Measurements from ENCODE around the gene LGALS7.

LGALS7 gene

DNA sequence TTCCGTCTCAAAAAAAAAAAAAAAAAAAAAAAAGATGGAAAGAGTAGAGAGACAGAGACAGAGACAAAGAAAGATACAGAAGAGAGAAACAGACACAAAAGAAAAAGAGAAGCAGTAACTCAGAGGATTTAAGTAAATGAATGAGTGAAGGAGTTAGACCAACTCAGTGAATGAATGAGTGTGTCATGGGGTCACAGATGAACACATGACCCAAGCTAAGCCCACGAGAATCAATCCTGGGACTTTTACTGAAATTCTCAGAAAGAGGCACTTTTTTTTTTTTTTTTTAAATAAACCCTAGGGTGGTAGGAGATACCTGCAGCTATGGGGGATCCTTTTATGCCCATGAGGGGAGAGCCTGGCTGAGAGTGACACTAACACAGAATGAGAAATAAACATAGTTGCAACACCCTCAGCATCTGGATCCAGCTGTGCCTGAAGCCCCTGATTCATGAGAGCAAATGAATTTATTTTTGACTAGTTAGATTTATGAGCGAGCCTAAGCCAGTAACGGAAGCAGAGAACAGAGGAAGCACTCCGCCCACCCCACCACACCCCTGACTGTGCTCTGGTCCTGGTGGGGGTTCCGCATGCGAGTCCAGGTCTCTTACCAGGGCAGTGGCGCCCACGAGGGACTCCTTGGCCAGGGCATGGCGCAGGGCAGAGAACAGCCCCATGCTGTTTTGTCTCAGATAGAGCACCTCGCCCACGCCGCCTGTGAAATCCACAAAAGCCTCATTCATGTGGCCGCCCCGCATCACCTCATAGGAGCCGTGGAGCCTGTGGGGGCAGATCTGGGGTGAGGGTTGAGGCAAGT lies 33.7 kb downstream of the LGALS7 start:
- no peak for DNase-seq (ENCODE audit: low read depth)

DNA sequence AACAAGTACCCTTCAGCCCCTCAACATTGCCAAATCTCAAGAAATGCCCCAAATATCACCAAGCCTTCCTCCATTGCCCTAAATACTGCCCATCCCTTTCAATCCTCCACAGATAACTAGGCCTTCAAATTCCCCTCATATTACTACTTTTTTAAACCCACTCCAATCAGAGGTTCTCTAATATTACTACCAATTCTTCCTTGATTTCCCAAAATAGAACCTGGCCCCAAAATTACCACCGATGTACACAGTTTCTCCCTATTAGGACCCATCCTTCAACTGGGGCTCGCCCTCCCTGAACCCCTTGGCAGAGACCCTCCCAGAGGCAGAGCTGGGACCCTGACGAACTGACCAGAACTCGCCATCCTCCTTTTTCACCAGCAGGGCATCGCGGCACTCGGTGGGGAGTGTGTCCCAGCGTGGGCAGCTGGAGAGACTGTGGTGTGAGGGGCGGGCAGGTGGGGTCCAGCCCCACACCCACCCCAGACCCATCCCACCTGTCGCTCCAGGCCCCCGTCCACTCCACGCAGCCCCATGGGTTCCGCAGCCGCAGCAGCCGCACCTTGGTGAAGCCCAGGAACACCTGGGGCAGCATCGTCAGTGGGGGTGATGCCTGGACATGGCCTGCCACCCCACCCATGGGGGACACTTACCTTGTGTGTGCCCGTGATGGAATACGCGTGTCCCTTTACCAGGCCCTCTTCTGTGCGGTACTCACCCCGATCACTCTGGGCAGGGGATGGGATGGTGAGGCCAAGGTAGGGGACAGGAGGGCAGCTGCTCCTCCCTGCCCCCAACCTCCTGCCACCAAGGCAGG lies 35.2 kb downstream of the LGALS7 start:
- no peak for DNase-seq (ENCODE audit: low read depth)

DNA sequence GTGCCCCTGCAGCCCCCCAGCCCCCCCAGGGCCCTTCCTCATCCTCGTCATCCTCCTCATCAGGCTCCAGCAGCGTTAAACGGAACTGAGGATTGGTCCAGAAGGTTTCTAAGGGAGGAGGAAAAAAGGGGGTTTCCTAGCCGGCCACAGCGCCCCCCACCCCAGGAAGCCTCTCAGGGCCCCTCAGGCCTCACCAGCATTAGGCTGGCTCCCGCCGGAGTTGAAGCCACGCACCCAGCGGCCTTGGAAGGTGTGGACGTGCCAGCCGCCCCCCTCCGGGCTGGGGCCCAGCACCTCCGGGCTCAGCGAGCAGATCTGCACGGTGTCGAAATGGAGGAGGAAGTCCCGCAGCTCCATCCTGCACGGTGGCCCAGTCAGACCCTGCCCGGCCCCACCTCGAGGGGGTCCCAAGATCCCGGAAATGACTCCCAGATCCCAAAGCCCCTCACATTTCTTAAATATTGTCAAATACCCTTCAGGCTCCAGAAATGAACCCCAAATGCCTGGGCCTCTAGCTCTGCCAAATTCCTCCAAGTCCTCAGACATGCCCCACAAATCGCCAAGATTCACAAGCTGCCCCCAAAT lies 35.9 kb downstream of the LGALS7 start:
- no peak for DNase-seq (ENCODE audit: low read depth)

DNA sequence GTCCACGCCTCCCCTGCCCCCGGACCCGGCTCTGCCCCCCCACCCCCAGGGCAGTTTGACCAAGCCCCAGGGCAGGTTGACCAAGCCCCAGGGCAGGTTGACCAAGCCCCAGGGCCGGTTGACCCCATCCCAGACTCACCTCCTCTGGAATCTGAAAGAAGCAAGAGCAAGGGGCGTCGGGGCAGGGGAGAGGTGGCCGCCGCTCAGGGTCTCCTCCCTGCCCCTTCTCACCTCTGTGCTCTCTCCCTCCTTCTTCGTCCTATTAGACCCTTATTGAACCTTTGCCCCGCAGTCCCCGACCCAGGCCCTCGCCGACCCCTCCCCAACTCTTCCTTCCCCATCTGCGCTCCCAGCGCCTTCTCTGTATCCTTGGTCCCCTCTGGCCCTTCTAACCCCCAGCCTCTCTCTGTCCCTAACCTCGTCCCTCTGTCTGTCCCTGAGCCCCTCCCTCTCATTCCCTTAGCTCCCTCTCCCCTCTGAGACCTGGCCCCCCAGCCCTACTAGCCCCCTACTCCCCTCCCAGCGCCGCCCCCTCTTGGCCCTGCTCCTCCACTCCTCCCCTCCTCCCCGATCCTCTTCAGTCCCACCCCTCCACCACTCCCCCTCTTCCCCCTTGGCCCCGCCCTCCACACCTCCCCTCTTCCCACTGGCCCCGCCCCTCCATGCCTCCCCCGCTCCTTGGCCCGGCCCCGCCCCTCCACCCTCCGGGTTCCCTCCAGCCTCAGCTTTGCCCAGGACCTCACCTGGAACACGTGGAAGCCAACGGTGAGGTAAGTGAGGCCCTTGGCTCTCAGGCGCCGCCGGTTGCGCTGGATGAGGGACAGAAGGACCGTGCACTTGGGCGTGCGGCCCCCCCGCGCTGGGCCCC lies 36.7 kb downstream of the LGALS7 start:
- no peak for DNase-seq (ENCODE audit: low read depth)

DNA sequence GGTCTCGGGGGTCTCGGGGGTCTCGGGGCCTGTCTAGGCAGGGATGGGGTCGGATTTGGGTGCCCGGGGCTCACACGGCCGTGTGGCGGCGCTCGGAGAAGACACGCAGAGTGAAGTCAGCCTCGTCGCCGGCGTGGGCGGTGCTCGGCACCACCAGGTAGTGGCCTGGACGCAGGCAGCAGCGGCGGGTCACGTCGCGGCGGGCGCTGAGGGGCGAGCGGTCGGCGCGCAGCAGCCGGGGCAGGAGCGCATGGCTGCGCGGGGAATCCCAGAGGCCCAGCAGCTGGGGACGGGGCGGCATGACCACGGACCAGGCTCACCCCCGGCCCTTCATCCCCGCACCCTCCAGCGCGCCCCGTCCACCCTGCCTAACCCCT lies 37.3 kb downstream of the LGALS7 start:
- no peak for DNase-seq (ENCODE audit: low read depth)

DNA sequence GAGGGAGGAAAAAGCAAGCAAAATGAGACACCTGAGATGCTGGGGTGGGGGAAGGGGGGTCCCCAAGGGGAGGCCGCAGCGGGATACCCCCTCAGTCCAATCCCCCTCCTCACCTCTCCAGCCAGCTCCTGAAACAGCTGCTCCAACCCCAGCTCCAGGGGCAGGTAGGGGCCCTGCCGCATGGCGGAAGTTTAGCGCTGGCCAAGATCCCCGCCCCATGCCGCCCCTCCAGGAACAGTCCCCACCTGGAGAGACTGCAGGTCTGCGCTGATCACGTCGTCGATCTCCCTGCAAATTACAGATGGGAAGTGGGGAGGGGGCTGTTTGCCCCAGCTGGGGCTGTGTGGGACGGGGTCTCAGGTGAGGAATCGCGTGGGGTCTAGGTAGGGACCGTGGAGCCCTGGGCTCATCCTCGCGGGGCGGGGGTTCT lies 38.0 kb downstream of the LGALS7 start:
- no peak for DNase-seq (ENCODE audit: low read depth)

DNA sequence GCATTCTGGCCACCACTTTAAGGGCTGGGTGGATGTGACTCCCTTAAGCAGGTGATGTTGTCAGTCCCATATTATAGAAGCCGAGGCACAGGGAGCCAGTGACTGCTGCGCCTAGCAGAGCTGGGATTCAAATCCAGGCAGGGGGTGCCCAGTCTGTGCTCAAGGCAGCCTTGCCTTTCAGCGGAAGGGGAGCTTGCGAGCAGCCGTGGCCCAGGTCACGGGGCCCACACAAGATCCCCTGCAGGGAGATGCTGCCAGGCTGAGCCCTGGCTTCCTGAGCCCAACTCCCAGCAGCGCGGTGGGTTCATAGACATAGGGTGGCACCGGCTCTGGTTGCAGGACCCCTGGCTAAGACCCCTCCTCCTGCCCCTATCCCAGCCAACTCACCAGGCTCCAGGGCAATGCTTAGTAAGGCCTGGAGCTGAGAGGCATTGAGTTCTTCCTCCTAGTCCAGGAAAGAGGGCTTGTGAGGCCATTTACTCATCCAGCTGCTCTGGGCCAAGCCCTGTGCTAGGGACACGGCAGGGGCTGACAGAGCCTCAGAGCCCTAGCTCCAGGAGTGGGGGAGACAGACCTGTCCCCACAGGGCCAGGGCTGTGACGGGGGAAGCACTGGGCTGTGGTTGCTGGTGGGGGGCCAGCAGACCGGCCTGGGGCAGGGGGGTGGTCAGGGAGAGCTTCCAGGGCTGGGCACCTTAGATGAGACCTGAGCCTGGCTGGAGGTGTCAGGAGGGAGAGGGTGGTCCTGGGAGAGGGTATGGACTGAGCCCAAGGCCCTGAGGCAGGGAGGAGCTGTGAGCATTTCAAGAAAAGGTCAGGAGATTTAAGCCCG lies 38.7 kb downstream of the LGALS7 start:
- DNase-seq (ENCODE audit: low read depth): no peak

DNA sequence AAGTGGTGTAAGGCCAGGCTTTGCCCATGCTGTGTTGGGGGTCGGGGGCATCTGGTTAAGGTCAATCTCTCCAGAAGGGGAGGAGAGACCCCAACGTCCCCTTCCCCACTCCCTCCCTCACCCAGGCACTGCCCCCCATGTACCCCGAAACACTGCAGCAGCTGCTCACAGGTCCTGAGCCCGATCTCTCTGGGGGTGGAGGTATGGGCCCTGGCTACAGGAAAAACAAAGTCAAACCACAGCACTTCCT lies 39.2 kb downstream of the LGALS7 start:
- DNase-seq (ENCODE audit: low read depth): no peak

DNA sequence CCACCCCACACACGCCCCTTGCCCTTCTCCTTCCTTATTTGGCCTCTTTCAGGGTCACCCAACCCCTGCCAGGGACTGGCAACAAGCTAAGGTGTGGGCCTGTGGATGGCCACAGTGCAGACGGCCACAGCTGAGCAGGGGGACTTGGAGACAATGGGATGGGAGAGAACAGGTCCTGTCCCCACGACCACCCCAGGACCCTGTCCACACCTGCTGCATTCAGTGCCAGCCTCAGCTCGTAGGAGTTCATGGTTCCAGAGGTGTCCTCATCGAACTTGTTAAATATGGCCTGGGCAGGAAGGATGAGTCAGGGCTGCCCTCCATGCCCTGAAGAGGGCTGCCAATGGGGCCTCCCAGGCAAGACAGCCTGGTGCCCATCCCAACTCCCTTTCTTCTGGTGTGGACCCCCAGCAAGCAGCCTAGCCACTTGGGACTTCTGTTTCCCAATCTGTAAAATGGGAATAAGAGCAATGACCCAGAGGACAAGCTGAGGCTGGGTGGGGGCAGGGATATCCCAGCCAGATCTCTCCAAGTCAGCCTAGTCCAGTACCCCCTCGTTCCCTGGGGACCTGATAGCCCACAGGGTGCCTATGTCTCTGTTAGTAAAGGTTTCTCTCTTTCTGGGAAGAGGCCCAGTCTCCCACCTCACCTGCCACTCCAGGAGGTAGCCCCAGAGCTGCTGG lies 39.7 kb downstream of the LGALS7 start:
- no peak for DNase-seq (ENCODE audit: low read depth)

DNA sequence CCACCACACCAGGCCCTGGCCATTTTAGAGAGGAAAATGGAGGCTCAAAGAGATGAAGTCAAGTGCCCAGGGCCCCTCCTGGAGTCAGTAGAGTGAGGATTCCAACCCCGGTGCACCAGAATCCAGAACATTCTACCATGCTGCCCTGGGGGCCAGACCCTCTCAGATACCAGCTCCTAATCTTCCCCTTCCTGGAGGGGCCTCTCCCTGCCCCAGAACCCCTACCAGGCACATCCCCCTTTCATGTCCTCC lies 40.1 kb downstream of the LGALS7 start:
- no peak for DNase-seq (ENCODE audit: low read depth)

DNA sequence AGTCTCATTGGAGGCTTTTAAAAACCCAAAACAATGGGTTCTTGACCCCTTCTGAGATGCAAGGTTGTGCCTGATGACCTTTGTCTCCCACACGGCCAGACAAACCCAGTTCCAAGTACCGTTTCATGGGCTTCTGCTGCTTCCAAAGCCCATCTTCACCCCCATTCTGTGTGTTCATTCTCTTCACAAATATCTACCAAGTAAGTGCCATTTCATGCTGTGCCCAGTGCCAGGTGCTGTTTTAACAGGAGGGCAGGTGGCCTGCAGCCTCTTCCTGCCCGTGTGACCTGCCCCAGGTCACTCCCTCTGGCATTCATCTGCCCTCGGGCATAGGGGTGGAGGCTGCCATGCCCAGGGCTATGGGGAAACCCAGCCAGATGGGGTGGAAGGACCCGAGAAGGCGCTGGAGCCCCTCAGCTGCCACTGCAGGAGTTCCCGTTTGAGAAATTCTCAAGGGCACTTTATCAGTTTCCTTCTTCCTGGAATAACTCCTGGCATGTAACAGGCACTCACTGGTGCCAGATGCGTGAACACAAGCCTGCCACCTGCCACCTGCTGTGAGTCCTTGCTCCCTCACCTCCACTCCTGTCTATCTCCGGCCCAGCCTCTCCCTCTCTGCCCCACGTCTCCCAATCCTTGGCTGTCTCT lies 41.5 kb downstream of the LGALS7 start:
- no peak for DNase-seq (ENCODE audit: low read depth)

DNA sequence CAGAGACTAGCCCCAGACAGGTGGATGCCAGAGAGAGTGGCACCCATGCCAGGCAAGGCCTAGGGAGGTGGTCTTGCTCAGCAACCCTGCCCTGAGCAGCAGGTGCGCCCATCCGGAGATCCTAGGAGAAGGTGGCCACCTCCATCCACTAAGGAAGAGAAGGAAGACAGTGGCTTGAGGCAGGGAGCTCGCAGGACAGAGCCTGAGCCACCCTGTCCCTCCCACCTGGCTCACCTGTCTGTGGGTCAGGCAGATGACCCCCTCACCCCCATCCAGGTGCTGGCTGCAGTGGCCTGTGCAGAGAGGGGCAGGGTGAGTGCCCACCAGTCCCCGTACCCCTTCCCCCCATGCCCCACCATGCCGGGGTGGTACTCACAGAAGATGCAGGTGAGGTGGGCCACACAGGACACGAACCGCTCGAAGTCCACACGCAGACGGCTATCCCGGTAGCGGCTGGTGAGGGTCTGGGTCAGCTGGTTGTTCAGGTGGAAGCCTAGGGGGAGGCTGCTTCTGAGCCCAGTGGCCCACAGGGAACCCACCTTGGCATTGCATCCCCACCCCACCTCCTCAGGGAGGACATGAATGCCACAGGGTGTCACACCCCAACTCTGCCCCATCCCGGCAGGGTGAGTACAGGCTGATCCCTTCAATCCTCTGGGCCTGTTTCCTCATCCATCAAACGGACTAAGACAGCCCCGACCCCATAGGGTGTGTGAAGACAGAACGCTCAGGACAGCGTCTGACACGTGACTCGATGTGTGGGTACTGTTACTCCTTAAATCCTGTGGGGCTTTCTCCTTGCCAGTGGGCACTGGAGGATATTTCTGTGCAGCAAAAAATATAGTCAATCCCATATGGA lies 42.4 kb downstream of the LGALS7 start:
- DNase-seq (ENCODE audit: low read depth): no peak

DNA sequence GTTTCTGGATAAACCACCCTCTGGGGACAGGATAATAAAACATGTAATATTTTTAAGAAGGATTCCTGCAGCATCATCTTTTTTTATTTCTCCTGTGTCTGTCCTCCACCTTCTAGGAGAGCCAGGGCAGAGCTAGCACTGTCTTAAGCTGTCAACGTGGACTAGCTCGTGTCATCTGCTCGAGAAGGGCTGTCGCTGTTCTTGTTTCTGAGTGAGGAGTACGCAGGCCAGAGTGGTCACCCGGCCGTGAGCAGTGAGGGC lies 42.9 kb downstream of the LGALS7 start:
- no peak for DNase-seq (ENCODE audit: low read depth)

DNA sequence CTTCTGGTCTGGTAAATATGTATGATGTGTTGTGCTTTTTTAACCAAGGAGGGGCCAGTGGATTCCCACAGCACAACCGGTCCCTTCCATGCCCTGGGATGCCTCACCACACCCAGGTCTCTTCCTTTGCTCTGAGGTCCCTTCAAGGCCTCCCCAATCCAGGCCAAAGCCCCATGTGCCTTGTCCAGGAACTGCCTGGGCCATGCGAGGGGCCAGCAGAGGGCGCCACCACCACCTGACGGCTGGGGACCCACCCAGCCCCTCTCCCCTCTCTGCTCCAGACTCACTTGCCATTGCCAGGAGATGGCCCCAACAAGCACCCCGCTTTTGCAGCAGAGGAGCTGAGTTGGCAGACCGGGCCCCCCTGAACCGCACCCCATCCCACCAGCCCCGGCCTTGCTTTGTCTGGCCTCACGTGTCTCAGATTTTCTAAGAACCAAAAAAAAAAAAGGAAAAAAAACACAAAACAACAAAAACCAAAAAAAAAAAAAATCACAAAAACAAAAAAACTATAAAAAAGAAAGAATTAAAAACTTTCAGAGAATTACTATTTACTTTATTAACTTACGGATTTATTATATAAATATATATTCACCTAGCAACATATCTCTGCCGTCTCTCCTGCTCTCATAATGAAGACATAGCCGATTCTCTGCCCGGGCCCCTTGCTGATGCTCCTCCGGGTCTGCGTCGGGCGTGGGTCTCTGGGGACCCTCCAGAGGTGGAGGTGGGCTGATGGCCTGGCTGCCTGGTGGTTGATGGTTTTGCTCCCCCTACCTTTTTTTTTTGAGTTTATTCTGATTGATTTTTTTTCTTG lies 43.5 kb downstream of the LGALS7 start:
- DNase-seq (ENCODE audit: low read depth): no peak

DNA sequence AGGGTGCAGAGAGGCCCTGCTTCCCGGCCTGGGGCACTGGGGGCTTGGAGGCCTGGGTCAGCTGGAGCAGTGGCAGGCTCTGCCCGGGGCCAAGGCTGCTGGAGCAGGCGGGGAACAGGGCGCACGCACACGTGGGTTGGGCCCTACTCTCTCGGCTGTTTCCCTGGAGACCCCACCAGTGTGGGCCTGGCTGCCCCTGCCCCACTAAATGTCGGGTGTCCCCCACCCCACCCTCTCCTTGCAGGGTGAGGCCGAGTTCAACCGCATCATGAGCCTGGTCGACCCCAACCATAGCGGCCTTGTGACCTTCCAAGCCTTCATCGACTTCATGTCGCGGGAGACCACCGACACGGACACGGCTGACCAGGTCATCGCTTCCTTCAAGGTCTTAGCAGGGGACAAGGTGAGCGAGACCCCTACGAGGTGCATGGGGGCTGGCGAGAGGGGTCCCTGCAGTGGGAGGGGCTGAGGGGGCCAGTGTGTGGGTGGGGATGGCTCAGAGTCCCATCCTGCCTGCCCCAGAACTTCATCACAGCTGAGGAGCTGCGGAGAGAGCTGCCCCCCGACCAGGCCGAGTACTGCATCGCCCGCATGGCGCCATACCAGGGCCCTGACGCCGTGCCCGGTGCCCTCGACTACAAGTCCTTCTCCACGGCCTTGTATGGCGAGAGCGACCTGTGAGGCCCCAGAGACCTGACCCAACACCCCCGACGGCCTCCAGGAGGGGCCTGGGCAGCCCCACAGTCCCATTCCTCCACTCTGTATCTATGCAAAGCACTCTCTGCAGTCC lies 44.4 kb downstream of the LGALS7 start:
- no peak for DNase-seq (ENCODE audit: low read depth)

DNA sequence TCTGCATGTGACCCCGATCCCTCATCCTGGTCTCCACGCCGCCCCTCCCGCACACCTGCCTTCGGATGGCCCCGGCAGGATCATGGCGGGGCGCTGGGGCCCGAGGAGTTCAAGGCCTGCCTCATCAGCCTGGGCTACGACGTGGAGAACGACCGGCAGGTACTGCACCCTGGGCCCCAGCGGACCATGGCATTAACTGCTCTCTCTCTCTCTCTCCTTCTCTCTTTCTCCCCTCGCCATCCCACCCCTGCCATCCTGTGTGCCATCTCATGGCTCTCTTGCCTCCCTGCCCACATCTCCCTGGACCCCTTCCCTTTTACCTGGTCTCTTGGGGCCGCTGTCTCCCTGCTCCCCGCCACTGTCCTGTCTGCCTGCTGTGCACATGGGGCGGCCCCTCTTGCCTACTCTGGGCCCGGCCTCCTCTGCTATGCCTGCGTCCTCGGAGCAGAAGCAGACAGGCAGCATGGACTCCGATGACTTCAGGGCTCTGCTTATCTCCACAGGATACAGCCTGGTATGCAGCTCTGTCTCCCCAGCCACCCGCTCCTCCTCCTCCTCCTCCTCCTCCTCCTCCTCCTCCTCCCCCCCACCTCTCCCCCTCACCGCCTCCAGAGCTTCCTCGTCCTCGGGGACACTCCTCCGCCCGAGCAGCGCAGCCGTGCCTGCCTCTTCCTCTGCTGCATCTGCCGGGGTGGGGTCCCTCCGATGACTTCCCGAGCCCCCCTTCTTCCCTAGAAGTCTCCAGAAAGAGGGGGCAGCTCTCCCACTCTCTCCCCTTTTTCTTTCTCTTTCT lies 45.3 kb downstream of the LGALS7 start:
- DNase-seq (ENCODE audit: low read depth): no peak

DNA sequence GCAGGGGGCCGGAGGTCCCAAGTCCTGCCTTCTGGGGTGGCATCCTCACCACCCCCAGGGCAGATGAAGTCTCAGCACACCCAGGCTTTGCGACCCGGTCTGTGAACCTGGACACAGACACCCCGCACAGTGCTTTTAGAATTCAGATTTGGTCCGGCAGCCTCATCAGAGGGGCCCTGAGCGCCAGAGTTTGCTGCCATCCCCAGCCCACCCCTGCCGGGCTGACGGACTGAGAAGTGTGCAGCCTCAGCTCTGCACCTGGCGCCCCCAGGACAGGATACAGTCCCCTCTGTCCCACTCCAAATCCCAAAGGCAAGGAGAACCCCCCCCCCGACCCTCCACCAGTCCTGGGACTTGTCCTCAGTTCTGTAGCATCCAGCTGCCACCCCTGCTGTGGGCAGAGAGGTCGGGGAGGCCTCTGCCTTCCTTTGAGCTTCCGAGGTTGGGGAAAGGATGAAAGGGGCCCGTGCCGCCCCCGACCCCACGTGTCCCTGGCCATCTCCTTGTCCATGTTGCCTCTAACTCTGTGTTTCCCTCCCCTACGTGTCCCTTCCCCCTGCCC lies 45.9 kb downstream of the LGALS7 start:
- DNase-seq (ENCODE audit: low read depth): no peak

All from GM04504 (cell line).